Measurements from ENCODE around the gene GTF2IRD1. TPM values are rescaled to one million over a fixed set of nuclear protein-coding genes. Genes with fewer than 3 reads are reported as not detected.
A peak's percentile ranks its signal among the peaks of the same experiment; 100 is the strongest.
"Not testable (repeated sequence)": the region's sequence is repeated elsewhere in the genome, so short reads cannot be mapped to it uniquely, and the experiment has no call there.

Gene GTF2IRD1
- total and polyA plus RNA-seq, 2 of the 13 experiments (the other 11 are each of a cell fraction or from before 2014, with no cell fraction given), result 16.5 to 26.7 TPM

DNA sequence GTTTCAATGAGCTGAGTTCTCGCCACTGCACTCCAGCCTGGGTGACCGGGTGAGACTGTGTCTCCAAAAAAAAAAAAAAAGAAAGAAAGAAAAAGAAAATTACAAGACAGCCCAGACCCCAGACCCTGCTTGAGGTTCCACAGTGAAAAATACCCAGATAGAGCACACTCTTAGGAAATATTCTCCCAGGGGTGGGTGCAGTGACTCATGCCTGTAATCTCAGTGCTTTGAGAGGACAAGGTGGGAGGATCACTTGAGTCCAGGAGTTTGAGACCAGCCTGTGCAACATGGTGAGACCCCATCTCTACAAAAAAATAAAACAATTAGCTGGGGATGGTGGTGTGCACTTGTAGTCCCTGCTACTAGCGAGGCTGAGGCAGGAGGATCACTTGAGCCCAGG lies 41.1 kb upstream of the GTF2IRD1 start (continued):
- TF ChIP-seq, protein P1, sequence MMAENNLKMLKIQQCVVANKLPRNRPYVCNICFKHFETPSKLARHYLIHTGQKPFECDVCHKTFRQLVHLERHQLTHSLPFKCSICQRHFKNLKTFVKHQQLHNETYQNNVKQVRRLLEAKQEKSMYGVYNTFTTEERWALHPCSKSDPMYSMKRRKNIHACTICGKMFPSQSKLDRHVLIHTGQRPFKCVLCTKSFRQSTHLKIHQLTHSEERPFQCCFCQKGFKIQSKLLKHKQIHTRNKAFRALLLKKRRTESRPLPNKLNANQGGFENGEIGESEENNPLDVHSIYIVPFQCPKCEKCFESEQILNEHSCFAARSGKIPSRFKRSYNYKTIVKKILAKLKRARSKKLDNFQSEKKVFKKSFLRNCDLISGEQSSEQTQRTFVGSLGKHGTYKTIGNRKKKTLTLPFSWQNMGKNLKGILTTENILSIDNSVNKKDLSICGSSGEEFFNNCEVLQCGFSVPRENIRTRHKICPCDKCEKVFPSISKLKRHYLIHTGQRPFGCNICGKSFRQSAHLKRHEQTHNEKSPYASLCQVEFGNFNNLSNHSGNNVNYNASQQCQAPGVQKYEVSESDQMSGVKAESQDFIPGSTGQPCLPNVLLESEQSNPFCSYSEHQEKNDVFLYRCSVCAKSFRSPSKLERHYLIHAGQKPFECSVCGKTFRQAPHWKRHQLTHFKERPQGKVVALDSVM (CRISPR knock-in tag; IDR thresholded peaks at IDR 0.05), result peak; percentile 65; the same call in 1 of the 2 replicates
- TF ChIP-seq, protein P2, sequence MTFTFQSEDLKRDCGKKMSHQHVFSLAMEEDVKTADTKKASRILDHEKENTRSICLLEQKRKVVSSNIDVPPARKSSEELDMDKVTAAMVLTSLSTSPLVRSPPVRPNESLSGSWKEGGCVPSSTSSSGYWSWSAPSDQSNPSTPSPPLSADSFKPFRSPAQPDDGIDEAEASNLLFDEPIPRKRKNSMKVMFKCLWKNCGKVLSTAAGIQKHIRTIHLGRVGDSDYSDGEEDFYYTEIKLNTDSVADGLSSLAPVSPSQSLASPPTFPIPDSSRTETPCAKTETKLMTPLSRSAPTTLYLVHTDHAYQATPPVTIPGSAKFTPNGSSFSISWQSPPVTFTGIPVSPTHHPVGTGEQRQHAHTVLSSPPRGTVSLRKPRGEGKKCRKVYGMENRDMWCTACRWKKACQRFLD (CRISPR knock-in tag; IDR thresholded peaks at IDR 0.05; ENCODE audit: borderline replicate concordance), result no peak

DNA sequence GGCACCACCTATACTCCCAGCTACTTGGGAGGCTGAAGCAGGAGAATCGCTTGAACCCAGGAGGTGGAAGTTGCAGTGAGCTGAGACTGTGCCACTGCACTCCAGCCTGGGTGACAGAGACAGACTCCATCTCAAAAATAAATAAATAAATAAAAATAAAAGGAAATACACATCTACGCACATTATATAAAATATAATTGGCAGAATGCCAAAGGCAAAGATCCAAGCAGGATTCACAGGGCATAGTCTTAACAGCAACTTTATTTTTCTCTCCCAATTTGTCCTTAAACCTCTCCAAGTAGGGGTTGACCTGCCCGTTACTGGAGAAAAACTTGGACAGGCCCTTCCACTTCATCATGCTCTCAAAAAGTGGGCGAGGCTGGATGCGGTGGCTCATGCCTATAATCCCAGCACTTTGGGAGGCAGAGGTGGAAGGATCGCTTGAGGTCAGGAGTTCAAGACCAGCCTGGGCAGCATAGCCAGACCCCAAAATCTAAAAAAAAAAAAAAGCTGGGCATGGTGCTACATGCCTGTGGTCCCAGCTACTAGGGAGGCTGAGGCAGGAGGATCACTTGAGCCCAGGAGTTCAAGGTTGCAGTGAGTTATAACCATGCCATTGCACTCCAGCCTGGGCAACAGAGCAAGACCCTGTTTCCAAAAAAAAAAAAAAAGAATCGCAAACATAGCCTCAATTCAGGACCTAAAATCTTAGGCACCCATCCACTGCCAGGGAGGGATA lies 38.9 kb upstream of the GTF2IRD1 start:
- H4K20me1 ChIP-seq (ENCODE audit: insufficient read depth, low read length); POLR2A ChIA-PET; ATAC-seq; CTCF ChIA-PET (ENCODE audit: low intra/inter-chr PET ratio, low total read pairs); H3K9me3 ChIP-seq (ENCODE audit: low read length); H3K79me2 ChIP-seq (ENCODE audit: insufficient read depth, low read length); H3K27me3 ChIP-seq (ENCODE audit: control insufficient read depth in 1 of 2, insufficient read depth in 2 of 2, low read length in 2 of 2); H3K9ac ChIP-seq (ENCODE audit: insufficient read depth, low read depth, low read length); intact Hi-C loops (cut with micrococcal nuclease; ENCODE audit: unreplicated experiment); H3K4me2 ChIP-seq (ENCODE audit: low read depth, low read length); H3K27ac ChIP-seq (ENCODE audit: extremely low read length, insufficient read depth, low read length); H2AFZ ChIP-seq (ENCODE audit: low read length); H3K4me3 ChIP-seq (replicated peaks in 1 of 3; ENCODE audit: insufficient read depth in 1 of 3, low read depth in 2 of 3, low read length in 3 of 3); DNase-seq (ENCODE audit: low spot score); H3K36me3 ChIP-seq (replicated peaks in 1 of 2; ENCODE audit: control insufficient read depth in 1 of 2, insufficient read depth in 2 of 2, low read length in 2 of 2); in situ Hi-C loops (cut with HindIII; ENCODE audit: extremely low pct_ligation_motif_present, low pct_unique_long_range_greater_than_20kb); BruUV-seq (replicated peaks); FAIRE-seq: not testable (repeated sequence)
- peaks cover 19% of the 10 kb centered on the region for H3K4me1 ChIP-seq (ENCODE audit: insufficient read depth, low read length)
- no CpG with 5 or more reads among the region's 7 CpGs for WGBS (ENCODE audit: low lambda C conversion rate)
